ENCODE data around the gene HES5. TPM values are rescaled to one million over a fixed set of nuclear protein-coding genes. Genes with fewer than 3 reads are reported as not detected.

HES5 gene
- total RNA-seq, 1 donor, result not detected

GRCh38 chr1:2559509-2560298, 29.6 kb upstream of the HES5 start:
- H3K36me3 ChIP-seq (ENCODE audit: insufficient read depth, low read length), result no peaks in the 10 kb centered on the region
- H3K79me2 ChIP-seq (ENCODE audit: insufficient read depth, low read length), result peaks cover 3% of the 10 kb centered on the region
- no peak overlapping the region for H3K4me3 ChIP-seq (ENCODE audit: insufficient read depth, low read length)
- peak; percentile 50 for DNase-seq (ENCODE audit: insufficient read length, low spot score, missing footprints)
- no peaks in the 10 kb centered on the region for H3K9me3 ChIP-seq (ENCODE audit: low read depth, low read length)
- no peaks in the 10 kb centered on the region for H4K20me1 ChIP-seq (ENCODE audit: insufficient read depth, low read length)
- no peak overlapping the region for H3K4me2 ChIP-seq (ENCODE audit: insufficient read depth, low read length)
- H3K27ac ChIP-seq (ENCODE audit: low read depth, low read length), result no peak overlapping the region
- H2AFZ ChIP-seq (ENCODE audit: low read length), result no peak overlapping the region
- no peak for TF ChIP-seq CTCF (IDR thresholded peaks at IDR 0.05; ENCODE audit: extremely low read depth, low read depth, low read length)
- H3K27me3 ChIP-seq (ENCODE audit: insufficient read depth, low read length), result no peaks in the 10 kb centered on the region
- peaks cover 6% of the 10 kb centered on the region for H3K4me1 ChIP-seq (ENCODE audit: insufficient read depth, low read length)

- Histone ChIP-seq H3K4me1 (ENCODE audit: insufficient read depth, low read length) (peaks cover 6% of the 10 kb centered on the region), H3K27me3 (ENCODE audit: insufficient read depth, low read length) (no peaks in the 10 kb centered on the region), H4K20me1 (ENCODE audit: insufficient read depth, low read length) (no peaks in the 10 kb centered on the region), H3K79me2 (ENCODE audit: insufficient read depth, low read length) (peaks cover 3% of the 10 kb centered on the region), H3K27ac (ENCODE audit: low read depth, low read length) (no peak overlapping the region), H3K4me3 (ENCODE audit: insufficient read depth, low read length) (no peak overlapping the region), H3K9me3 (ENCODE audit: low read depth, low read length) (no peaks in the 10 kb centered on the region), H3K36me3 (ENCODE audit: insufficient read depth, low read length) (no peaks in the 10 kb centered on the region), H3K4me2 (ENCODE audit: insufficient read depth, low read length) (no peak overlapping the region), H2AFZ (ENCODE audit: low read length) (no peak overlapping the region)
- no peak for TF ChIP-seq CTCF (IDR thresholded peaks at IDR 0.05; ENCODE audit: extremely low read depth, low read depth, low read length)
- DNase-seq (ENCODE audit: insufficient read length, low spot score, missing footprints), result no peak
Observed at GRCh38 chr1:2558861-2559260, 28.8 kb upstream of the HES5 start.

- Histone ChIP-seq H4K20me1 (ENCODE audit: insufficient read depth, low read length) (no peaks in the 10 kb centered on the region), H3K4me2 (ENCODE audit: insufficient read depth, low read length) (no peak overlapping the region), H3K36me3 (ENCODE audit: insufficient read depth, low read length) (no peaks in the 10 kb centered on the region), H3K4me1 (ENCODE audit: insufficient read depth, low read length) (peaks cover 6% of the 10 kb centered on the region), H2AFZ (ENCODE audit: low read length) (no peak overlapping the region), H3K4me3 (ENCODE audit: insufficient read depth, low read length) (no peak overlapping the region), H3K9me3 (ENCODE audit: low read depth, low read length) (no peaks in the 10 kb centered on the region), H3K79me2 (ENCODE audit: insufficient read depth, low read length) (peaks cover 3% of the 10 kb centered on the region), H3K27me3 (ENCODE audit: insufficient read depth, low read length) (no peaks in the 10 kb centered on the region), H3K27ac (ENCODE audit: low read depth, low read length) (no peak overlapping the region)
- peak; percentile 83 for DNase-seq (ENCODE audit: insufficient read length, low spot score, missing footprints)
- TF ChIP-seq CTCF (IDR thresholded peaks at IDR 0.05; ENCODE audit: extremely low read depth, low read depth, low read length), result no peak
Observed at GRCh38 chr1:2558420-2558819, 28.4 kb upstream of the HES5 start.

- H3K4me3 ChIP-seq (ENCODE audit: insufficient read depth, low read length), result no peak overlapping the region
- H4K20me1 ChIP-seq (ENCODE audit: insufficient read depth, low read length), result no peaks in the 10 kb centered on the region
- H3K4me2 ChIP-seq (ENCODE audit: insufficient read depth, low read length), result no peak overlapping the region
- H3K36me3 ChIP-seq (ENCODE audit: insufficient read depth, low read length), result no peaks in the 10 kb centered on the region
- DNase-seq (ENCODE audit: insufficient read length, low spot score, missing footprints), result peak; percentile 79
- H3K9me3 ChIP-seq (ENCODE audit: low read depth, low read length), result no peaks in the 10 kb centered on the region
- no peak overlapping the region for H2AFZ ChIP-seq (ENCODE audit: low read length)
- H3K4me1 ChIP-seq (ENCODE audit: insufficient read depth, low read length), result peaks cover 6% of the 10 kb centered on the region
- no peak overlapping the region for H3K27ac ChIP-seq (ENCODE audit: low read depth, low read length)
- H3K27me3 ChIP-seq (ENCODE audit: insufficient read depth, low read length), result no peaks in the 10 kb centered on the region
- no peak for TF ChIP-seq CTCF (IDR thresholded peaks at IDR 0.05; ENCODE audit: extremely low read depth, low read depth, low read length)
- peaks cover 3% of the 10 kb centered on the region for H3K79me2 ChIP-seq (ENCODE audit: insufficient read depth, low read length)
Observed at GRCh38 chr1:2557482-2558400, 27.7 kb upstream of the HES5 start.

Measured in osteoblast (primary cell).